Colon (tissue), 2 donors: Measurements from ENCODE around the gene CATSPER4.

ENCODE experiments used
- FAIRE-seq: peaks from 2 replicates; lab custom pipeline; 2012; peaks lifted over from hg19 to GRCh38; lab: Jason Lieb, UNC
- donor health status: control.
- donor health status: control.

Gene CATSPER4

DNA sequence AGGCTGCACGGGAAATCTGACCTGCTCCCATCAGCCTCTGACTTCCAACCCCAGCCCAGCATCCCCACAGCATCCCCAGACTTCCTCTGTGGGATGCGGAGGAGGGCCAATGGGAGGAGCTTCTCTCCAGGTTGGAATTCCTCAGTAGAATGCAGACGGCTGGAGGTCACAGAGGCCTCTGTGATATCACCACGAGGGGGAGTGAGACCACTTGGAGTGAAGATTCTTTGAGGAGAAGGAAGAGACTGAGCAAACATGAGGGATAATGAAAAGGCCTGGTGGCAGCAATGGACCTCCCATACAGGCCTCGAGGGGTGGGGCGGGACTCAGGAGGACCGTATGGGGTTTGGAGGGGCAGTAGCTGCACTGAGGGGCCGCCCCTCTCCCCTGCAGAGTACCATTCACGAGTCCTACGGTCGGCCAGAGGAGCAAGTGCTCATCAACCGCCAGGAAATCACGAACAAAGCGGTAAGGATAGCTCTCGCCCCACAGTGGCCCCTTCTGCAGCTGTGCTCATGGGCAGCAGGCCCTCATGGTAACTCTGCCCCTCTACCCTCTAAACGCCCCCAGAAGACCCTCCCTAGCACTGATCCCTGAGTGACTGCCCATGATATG is at the start of gene CATSPER4:
CATSPER4 (plus strand) TSS at position 230 of the 615 bp plus-strand sequence; CDS start at position 256, 26 bp downstream.
- FAIRE-seq: no peak

DNA sequence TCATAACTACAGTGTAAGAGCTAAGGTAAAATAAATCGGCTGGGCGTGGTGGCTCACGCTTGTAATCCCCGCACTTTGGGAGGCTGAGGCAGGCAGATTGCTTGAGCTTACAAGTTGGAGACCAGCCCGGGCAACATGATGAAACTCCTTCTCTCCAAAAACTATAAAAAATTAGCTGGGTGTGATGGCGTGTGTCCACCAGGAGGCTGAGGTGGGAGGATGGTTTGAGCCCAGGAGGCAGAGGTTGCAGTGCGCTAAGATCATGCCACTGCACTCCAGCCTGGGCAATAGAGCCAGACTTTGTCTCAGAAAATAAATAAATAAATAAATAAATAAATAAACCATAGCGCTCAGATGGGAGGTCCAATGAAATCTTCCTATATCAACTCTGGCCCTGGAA is 48.2 kb upstream of the CATSPER4 start:
- no peak for FAIRE-seq

DNA sequence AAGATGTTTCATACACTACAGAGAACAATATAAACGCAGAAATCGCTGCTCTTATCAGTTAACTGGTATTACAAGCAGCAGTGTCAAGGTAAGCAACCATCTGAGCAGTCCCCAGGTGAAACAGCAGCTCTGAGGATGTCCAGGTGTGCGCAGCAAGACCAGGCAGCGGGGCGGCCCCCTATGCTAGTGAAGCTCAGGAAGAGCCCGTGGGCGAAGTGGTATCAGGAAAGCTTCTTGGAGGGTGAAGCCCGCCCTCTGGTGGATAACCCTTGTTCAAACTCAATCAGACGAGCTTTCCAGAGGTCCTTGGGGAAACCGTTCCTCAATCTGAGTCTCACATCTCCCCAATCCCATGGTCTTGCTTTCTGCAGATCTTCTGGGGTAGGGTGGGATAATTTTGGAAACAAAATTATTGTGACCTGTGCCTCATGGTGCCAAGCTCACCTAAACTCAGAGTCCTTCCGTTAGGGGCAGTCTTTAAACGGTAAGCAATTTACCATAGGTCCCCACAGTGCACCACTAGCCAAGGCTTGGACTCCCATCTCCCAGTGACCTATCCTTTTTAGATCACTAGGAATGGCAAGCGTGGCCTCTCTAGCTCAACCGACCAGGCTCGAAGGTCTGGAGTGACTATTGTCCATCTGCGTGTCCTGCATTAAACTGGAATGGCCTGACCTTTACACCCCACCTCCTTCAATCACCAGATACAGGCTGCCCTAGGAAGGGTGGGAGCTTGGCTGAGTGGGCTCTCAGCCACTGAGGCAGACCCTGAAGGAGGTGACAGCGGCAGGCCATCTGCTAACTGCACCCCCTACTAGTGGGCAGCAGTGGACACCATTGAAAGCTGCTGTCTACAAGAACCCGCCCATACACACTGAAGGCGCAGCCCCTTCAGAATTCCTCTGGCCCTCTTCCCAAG is 45.1 kb upstream of the CATSPER4 start:
- no peak for FAIRE-seq

DNA sequence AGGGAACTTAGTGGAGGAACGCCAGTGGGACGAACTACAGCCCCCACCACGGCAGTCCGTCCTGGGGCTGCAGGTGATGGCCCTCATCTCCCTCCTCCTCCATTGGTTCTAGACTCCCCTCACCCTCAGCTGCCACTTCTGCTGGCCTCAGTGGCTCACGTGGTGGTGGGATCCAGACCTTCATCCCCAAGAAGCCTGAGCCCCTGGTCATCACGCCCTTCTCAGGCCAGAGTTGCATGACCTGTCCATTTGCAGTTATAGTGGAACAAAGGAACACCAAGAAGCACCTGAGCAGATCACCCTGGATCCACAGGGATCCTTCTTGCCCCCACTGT is 44.5 kb upstream of the CATSPER4 start:
- no peak for FAIRE-seq

DNA sequence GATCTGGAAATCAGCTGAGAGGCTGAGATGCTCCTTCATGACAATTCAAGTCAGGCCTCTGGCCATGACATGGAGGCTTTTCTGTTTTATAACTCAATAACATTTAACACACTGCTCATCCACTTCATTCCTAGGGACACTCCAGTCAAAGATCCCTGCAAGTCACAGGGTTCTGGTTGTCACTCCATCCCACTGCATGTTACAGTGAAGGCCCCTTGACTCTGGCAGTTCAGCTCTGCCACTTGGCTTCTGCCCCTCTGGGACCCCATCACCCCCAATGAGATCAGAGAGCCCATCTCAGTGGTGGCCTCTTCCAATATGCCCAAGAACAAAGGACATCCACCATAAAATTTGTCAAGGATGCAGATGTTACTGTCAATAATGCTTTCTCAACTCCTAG is 41.5 kb upstream of the CATSPER4 start:
- no peak for FAIRE-seq

DNA sequence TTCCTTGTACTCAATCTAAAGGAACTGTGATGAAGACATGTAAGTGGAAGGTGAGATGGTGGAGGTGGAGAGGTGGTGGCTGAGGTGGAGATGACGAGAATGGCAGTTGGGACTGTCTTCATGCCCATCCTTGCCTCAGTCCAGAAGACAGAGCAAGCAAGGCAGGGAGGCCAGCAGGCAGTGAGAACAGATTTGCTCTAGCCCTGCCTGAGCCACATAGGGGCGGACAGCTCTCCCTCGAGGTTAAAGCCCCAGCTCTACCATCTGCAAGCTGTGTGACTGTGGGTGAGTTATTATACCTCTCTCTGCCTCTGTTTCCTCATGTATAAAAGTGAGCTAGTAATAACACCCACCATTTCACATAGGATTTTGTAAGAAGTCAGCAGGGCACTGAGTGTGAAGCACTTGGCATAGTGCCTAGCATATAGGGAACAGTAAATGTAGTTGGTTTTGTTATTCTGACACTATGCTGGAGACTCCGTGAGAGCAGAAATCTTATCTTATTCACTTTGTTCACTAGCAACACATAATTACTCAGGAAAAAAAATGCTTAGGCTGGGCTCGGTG is 36.4 kb upstream of the CATSPER4 start:
- no peak for FAIRE-seq

DNA sequence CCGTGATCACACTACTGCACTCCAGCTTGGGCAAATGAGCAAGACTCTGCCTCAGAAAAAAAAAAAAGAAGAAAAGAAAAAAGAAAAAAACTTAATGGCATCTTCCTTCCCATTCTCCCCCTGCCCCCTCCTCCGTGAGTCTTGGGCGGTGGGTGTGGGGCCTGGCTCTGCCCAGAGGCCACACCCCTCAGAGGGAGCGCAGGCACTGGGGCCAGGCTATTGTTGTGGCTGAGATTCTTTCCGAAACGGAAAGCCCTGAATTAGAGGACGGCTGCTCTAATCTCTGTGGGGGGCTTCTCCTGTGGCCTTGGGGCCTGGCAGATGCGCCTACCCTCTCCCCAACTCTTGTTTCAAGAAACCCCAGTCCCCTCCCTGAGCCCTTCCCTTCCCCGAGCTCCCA is 35.7 kb upstream of the CATSPER4 start:
- FAIRE-seq: no peak

DNA sequence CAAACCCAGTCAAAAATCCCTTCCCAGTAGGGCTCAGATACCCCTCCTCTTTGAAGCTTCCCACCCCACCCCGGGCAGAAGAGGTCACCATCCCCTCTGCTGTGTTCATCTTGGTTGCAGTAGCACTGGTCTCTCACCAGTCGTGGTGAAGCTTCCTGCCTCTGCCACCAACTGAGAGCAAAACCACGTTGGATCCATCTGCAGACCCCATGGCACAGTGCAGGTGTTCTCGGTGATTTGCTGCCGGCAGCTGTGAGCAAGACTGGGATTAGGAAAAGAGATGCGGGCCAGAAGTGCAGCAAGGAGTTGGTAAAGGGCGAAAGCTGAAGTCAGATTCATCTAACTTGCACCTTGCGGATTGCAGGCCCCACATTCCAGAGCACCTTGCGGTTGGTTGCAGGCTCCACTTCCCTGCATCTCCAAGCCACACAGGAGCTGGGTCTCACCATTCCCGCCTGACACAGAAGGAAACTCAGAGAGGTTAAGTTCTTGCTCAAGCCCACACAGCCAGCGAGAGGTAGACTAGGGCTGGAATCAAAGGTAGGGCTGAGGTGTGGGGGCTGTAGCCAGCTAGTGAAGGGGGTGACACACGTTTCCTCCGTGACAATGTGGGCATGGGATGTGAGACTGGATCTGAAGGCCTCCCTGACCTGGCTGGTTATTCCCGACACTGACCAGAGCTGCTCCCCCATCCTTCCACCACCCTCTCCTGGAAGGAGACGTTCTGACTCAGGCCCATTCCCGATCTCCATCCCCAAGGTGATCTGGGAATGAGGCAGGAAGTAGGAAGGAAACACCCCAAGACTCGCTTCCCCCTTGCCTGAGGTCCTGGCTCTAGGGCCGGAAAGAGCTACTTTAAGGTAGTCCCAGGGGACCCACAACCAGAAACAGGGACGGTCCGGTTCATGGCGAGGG is 34.8 kb upstream of the CATSPER4 start:
- no peak for FAIRE-seq

DNA sequence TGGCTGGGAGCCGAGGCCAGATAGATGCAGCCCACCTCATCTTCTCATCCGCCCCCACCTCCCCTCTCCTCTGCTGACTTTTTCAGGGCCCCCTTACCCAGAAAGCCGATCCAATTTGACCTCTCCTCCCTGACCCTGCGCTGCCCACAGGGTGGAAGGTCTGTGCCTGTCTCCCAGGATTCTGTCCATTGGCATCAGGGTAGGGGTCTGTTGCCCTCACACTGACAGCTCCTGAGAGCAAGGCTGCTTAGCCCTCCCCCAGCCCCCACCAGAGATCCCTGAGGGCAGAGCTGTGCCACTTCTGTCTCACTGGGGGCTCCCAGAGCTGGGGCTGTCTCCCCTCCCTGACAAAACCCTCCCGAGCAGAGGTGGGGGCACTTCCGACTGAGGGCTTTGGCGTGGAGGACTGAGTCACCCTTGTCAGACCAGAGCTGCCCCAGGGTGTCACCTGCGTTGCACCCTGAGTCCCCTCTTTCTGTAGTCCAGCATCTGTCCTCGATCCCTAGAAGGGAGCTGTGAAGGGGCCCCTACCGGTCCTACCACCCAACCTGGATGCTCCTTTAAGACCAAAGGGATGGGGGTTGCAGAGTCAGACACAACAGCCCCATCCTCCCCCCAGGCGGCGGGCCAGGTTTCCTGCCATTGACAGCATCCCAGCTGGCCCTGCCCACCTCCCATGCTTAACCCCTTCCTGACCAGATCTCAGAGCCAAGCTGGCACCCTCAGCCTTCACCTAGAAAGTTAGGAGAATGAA is 33.9 kb upstream of the CATSPER4 start:
- FAIRE-seq: no peak

DNA sequence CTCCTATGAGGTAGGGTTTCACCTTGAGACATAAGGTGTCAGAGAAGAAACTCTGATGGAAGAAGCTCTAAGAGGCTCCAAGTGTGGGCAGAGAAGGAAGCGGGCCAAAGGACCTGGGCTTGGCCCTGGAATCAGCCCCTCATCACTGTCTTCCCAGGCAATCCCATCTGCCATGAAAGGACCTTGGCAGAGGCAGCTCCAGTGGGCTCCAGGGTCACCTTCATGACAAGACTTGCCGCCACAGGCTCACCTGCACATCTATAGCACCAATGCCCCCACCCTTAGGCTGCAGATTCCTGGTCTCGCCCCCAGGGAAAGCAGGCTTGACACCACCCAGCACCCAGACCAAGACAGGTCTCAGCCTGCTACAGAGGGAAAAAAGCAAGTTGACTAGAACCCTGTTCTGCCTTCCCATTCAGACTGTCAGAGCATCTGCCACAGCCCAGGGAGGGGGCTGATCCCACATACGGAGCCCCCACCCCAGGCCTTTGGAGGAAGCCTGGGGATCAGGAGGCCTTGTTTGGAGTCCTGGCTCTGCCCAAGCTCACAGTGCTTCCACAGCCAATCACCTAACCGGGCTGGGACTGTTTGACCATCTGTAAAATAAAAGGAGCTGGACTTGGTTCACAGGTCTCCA is 32.0 kb upstream of the CATSPER4 start:
- no peak for FAIRE-seq

DNA sequence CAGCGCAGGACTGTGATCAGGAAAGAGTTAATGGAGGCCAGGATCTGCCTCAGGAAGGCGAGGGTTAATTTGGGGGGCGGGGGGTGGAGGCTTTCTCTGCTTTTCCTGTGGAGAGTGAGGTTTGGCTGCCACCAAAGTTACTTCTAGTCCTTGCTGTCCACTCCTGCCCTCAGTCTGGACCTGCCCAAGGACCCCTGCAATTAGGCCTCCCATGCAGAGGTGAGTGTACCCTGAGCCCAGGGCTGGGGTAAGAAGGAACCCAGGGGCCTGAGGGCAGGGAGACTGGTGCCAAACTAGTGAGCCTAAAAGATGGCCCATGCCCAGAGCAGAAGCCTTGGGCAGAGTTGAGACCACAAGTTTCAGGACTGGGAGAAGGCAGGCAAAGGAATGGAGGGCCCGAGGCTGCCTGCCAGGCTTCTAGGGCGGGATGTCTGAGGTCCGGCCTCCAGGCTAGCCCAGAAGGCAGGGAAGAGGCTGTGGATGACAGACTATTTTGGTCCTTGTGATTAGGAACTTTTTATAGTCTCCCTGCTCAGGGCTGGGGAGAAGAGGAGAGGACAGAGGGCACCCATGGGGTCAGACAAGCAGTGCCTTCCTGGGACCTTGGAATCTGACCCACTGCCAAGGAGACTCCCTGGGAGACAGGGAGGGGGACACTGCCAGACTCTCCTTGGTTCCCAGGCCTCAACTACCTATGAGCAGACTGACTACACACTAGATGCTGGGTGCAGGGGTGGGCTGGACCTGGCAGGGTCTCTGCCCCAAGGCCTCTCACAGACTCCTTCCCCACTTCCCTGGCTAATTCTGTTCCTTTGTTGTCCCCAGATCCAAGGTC is 31.3 kb upstream of the CATSPER4 start, which contains the start of gene FAM110D:
FAM110D (plus strand) TSS at position 172 of the 835 bp plus-strand sequence. CDS start 2,213 bp downstream, outside the sequence.
- FAIRE-seq: no peak

DNA sequence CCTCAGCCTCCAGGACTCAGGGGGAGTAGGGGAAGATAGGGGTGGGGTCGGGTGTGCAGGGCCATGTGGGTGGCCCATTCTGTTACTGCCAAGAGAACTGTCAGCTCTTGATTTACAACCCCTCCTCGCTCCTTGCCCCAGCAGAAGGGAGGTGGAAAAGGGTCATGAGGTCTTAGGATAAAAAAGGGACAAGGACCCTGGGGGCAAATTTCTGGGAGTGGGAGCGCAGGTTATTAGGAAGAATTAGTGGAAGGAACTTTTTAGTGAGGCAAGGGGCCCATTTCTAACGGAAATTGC is 30.7 kb upstream of the CATSPER4 start:
- FAIRE-seq: no peak

DNA sequence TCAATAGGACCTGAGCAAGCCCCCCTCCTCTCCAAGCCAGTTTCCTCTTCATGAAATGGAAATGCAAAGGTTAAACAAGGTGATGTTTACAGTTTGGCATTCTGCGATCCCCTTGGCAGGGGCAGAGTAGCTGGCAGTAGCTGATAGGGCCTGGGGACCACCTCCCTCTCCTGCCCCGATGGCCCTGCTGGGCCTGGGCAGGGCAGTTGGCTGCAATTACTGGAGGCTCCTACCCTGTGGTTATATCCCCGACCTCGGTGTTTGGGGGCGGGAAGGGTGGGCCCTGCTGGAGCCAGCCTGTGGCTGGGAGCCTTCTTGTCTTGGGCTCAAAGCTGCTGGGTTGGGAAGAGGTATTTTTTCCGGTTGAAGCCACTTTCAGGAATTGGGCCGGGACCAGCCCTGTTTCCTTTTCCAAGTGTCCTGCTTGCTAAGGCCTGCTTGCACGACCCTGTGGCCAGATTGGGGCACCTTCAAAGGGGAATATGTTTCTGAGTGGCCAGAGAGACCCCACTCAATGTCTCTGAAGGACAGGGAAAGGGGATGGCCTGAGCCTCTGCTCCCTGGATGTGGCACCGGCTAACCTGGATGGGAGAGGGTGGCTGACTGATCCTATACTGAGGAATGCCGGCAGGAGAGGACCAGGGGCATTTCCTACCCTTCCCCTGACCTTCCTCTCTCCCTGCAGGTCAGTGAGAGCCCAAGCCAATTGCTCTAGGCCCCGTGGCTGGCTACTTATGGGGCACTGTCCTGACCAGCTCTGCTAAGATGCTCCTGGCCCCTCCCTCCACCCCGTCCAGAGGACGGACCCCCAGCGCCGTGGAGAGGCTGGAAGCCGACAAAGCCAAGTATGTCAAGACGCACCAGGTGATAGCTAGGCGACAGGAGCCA is 29.6 kb upstream of the CATSPER4 start:
- no peak for FAIRE-seq

DNA sequence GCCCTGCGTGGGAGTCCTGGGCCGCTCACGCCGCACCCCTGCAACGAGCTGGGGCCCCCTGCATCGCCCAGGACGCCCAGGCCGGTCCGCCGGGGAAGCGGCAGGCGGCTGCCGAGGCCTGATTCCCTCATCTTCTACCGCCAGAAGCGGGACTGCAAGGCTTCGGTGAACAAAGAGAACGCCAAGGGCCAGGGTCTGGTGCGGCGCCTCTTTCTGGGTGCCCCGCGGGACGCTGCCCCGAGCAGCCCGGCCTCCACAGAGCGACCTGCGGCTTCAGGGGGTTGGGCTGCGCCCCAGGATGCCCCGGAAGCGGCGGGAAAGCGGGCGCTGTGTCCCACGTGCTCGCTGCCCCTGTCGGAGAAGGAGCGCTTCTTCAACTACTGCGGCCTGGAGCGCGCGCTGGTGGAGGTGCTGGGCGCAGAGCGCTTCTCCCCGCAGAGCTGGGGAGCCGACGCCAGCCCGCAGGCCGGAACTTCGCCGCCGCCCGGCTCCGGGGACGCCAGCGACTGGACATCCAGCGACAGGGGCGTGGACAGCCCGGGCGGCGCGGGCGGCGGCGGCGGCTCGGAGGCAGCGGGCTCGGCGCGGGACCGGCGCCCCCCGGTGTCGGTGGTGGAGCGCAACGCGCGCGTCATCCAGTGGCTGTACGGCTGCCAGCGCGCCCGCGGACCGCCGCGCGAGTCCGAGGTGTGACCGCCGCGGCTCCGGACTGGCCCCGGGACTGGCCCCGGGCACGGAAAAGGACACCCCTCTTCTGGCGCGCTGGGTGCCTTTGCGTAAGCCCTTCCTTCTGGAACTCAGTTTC is 28.8 kb upstream of the CATSPER4 start:
- FAIRE-seq: no peak

DNA sequence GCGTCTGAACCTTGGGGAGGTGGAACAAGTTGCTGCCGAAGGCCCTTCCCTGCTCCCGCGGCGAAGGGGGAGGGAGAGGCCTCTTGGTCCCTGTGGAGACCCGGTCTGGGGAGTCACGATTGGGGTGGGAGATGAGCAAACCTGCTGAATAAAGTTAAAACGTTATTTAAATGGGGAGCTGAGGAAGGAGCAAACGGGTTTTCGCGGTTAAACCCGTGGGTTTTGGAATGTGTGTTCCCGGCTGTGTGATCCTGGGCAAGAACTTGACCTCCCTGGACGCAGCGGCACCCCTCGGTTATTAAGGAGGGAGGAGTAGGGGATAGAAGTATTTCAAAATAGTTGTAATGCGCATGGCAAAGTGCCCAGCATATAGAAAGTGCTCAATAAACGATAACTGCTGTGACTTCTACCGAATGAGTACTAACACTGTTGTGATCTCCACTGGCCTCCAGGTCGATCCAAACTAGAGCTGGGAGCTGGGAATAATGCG is 28.1 kb upstream of the CATSPER4 start:
- no peak for FAIRE-seq

DNA sequence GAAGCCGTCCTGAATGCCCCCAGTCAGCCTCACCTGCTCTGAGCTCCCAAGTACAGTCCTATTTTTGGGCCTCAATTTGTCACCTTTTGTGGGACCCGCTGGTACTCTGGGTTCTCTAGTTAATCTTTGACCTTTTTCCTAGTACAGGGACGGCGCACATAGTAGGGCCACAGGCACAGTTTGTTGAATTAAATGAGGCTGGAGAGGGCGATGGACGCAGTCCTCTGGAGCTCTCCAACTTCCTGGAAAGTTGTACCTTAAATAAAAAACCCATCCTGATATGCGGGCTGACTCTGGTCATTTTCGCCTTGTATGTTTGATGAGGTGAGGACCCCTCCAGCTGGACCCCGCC is 26.7 kb upstream of the CATSPER4 start:
- FAIRE-seq: no peak

DNA sequence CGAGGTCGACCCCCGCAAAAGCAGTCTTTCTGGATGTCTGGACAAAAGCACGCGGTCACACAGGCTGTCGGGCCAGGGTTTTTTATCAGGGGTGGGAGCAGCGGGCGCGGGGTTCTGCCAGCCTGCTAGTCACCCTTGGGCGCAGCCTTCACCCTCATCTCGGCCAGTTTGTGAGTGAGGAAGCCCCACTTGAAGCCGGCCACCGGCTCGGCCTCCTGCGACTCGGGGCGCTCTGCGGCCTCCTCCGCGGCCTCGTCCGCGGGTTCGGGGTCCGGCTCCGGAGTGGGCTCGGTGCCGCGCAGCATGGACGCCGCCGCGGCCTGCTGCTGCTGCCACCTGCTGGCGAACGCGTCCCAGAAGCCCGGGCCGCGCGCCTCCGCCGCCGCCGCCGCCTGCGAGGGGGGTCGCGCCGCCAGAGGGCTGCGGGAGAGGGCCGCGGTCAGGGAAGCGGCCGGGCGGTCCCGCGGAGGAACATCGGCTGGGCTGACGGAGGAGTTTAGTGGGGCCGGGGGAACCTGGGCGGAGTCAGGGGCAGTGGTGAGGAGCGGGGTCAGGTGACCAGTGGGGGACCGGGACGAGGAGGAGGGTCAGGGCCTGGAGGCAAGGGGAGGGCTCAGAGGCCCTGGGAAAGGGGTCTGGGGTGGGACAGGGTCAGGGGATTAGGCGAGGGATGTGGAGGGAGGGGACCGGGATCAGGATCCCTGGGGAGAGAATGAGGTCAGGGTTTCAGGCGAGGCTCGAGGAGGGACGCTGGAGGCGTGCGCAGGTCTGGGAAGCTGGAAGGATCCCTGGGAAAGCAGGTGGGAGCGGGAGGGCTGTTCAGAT is 26.2 kb upstream of the CATSPER4 start:
- FAIRE-seq: no peak
